Measurements from ENCODE around the gene LAMC3. TPM values are rescaled to one million over a fixed set of nuclear protein-coding genes. Genes with fewer than 3 reads are reported as not detected.

LAMC3 gene
- 0.03 TPM in 1 of 2 replicates, not detected in the other for total RNA-seq (ENCODE audit: low replicate concordance)

GRCh38 chr9:131008909-131009618, at the start of gene LAMC3:
TSS of gene LAMC3 (plus strand) at chr9:131009174. CDS start at chr9:131009215, 41 bp downstream.
- Histone ChIP-seq H3K4me3 (peak within 1 kb of the TSS; percentile 35), H3K36me3 (no peaks in the 10 kb centered on the region), H3K4me1 (peaks cover 11% of the 10 kb centered on the region), H3K27me3 (peaks cover 48% of the 10 kb centered on the region), H3K4me2 (peak within 1 kb of the TSS; percentile 67), H2AFZ (replicated peaks) (no peak within 1 kb of the TSS), H3K79me2 (ENCODE audit: low read depth) (no peaks in the 10 kb centered on the region), H3K9me3 (ENCODE audit: low read depth) (no peaks in the 10 kb centered on the region), H3K27ac (no peak within 1 kb of the TSS), H4K20me1 (ENCODE audit: low read depth) (no peaks in the 10 kb centered on the region), H3F3A (ENCODE audit: low read depth) (peaks cover 6% of the 10 kb centered on the region), H3K9ac (no peak within 1 kb of the TSS)
- Mint-ChIP-seq H3K27ac (peak within 1 kb of the TSS; percentile 19), H3K27me3 (ENCODE audit: insufficient read depth, low read depth) (peaks cover 33% of the 10 kb centered on the region), H3K9me3 (no peaks in the 10 kb centered on the region), H3K4me3 (peak within 1 kb of the TSS; percentile 79), H3K4me1 (peaks cover 34% of the 10 kb centered on the region), H3K36me3 (no peaks in the 10 kb centered on the region)
- TF ChIP-seq CTCF (IDR thresholded peaks at IDR 0.05) (peak; percentile 58), EZH2 (IDR thresholded peaks at IDR 0.05) (peak; percentile 61), EZH2phosphoT487 (IDR thresholded peaks at IDR 0.05) (peak; percentile 35)
- DNase-seq (ENCODE audit: low spot score) = peak; percentile 61

- Mint-ChIP-seq H3K27me3 (ENCODE audit: insufficient read depth, low read depth) (peaks cover 15% of the 10 kb centered on the region), H3K4me3 (no peak overlapping the region), H3K9me3 (peaks cover 15% of the 10 kb centered on the region), H3K4me1 (peaks cover 11% of the 10 kb centered on the region), H3K27ac (peak overlapping the region; percentile 46), H3K36me3 (peaks cover 2% of the 10 kb centered on the region)
- H3K4me2 ChIP-seq = no peak overlapping the region
- H3K79me2 ChIP-seq (ENCODE audit: low read depth) = no peaks in the 10 kb centered on the region
- no peak for DNase-seq (ENCODE audit: low spot score)
- no peak overlapping the region for H3K27ac ChIP-seq
- H2AFZ ChIP-seq (replicated peaks) = no peak overlapping the region
- H3K36me3 ChIP-seq = no peaks in the 10 kb centered on the region
- peaks cover 12% of the 10 kb centered on the region for H3K4me1 ChIP-seq
- no peaks in the 10 kb centered on the region for H4K20me1 ChIP-seq (ENCODE audit: low read depth)
- no peak for TF ChIP-seq CTCF (IDR thresholded peaks at IDR 0.05)
- no peak for TF ChIP-seq EZH2 (IDR thresholded peaks at IDR 0.05)
- TF ChIP-seq EZH2phosphoT487 (IDR thresholded peaks at IDR 0.05) = no peak
- H3K4me3 ChIP-seq = no peak overlapping the region
- no peaks in the 10 kb centered on the region for H3K9me3 ChIP-seq (ENCODE audit: low read depth)
- no peaks in the 10 kb centered on the region for H3K27me3 ChIP-seq
- no peak overlapping the region for H3K9ac ChIP-seq
- H3F3A ChIP-seq (ENCODE audit: low read depth) = peaks cover 5% of the 10 kb centered on the region
Measured at GRCh38 chr9:130959809-130960334, 49.1 kb upstream of the LAMC3 start.

- H3K79me2 ChIP-seq (ENCODE audit: low read depth) = no peaks in the 10 kb centered on the region
- H3K4me1 Mint-ChIP-seq = peaks cover 11% of the 10 kb centered on the region
- no peak overlapping the region for H3K9ac ChIP-seq
- peaks cover 15% of the 10 kb centered on the region for H3K9me3 Mint-ChIP-seq
- no peak overlapping the region for H2AFZ ChIP-seq (replicated peaks)
- no peaks in the 10 kb centered on the region for H3K36me3 ChIP-seq
- peaks cover 2% of the 10 kb centered on the region for H3K36me3 Mint-ChIP-seq
- H3K27ac ChIP-seq = no peak overlapping the region
- no peaks in the 10 kb centered on the region for H3K9me3 ChIP-seq (ENCODE audit: low read depth)
- no peak overlapping the region for H3K27ac Mint-ChIP-seq
- peaks cover 11% of the 10 kb centered on the region for H3K4me1 ChIP-seq
- DNase-seq (ENCODE audit: low spot score) = no peak
- H3F3A ChIP-seq (ENCODE audit: low read depth) = peaks cover 5% of the 10 kb centered on the region
- H3K4me2 ChIP-seq = no peak overlapping the region
- no peaks in the 10 kb centered on the region for H3K27me3 ChIP-seq
- H4K20me1 ChIP-seq (ENCODE audit: low read depth) = no peaks in the 10 kb centered on the region
- no peak for TF ChIP-seq CTCF (IDR thresholded peaks at IDR 0.05)
- no peak for TF ChIP-seq EZH2phosphoT487 (IDR thresholded peaks at IDR 0.05)
- no peak for TF ChIP-seq EZH2 (IDR thresholded peaks at IDR 0.05)
- no peak overlapping the region for H3K4me3 ChIP-seq
- peaks cover 13% of the 10 kb centered on the region for H3K27me3 Mint-ChIP-seq (ENCODE audit: insufficient read depth, low read depth)
- H3K4me3 Mint-ChIP-seq = no peak overlapping the region
Measured at GRCh38 chr9:130960522-130961378, 48.2 kb upstream of the LAMC3 start.

All from neural progenitor cell (in vitro differentiated cells).